A673 (cell line): ENCODE results near the gene RAB13. TPM values are rescaled to one million over a fixed set of nuclear protein-coding genes. Genes with fewer than 3 reads are reported as not detected.

Experiments used
- BruUV-seq: library from RNA; stranded (reverse); fragments of 400-500 nt; replicated peaks from 2 replicates; lab custom pipeline; 2021; lab: Mats Ljungman, UMichigan
- CTCF ChIA-PET: fragments of 300-600 bp; sonication (Branson Sonifier 250); formaldehyde crosslinking; loops from one replicate; lab custom pipeline; 2022; ENCODE audit warnings: antibody characterized with exemption; lab: Charles Lee
- POLR2A ChIA-PET: fragments of 300-600 bp; sonication (Branson Sonifier 250); formaldehyde crosslinking; loops from one replicate; lab custom pipeline; 2022; ENCODE audit warnings: antibody characterized with exemption; ENCODE audit not compliant: low non-redundant PET; lab: Charles Lee
- DNase-seq: peaks from one replicate; pipeline ENCODE4 v3.0.0-alpha.2; 2015; ENCODE audit warnings: low spot score
- H3K27ac ChIP-seq: fragments of 200-600 bp; sonication (generic); 2 replicates; pipeline ENCODE4 v1.5.1; 2016; ENCODE audit warnings: mixed run types, low read depth, mild to moderate bottlenecking, mixed read lengths, antibody characterized with exemption, low read length; ENCODE audit not compliant: poor library complexity, severe bottlenecking
- H3K27me3 ChIP-seq: fragments of 200-600 bp; sonication (generic); replicated peaks from 2 replicates; pipeline ENCODE4 v1.6.1; 2017; ENCODE audit warnings: mixed run types, low read depth, mild to moderate bottlenecking, mixed read lengths, antibody characterized with exemption, low read length; ENCODE audit not compliant: insufficient read depth, poor library complexity
- H3K36me3 ChIP-seq: fragments of 200-600 bp; sonication (generic); 2 replicates; pipeline ENCODE4 v1.6.1; 2016; ENCODE audit warnings: mixed run types, mild to moderate bottlenecking, mixed read lengths, antibody characterized with exemption, low read length; ENCODE audit not compliant: insufficient read depth, poor library complexity, severe bottlenecking
- H3K4me1 ChIP-seq: fragments of 200-600 bp; sonication (generic); 2 replicates; pipeline ENCODE4 v1.6.1; 2017; ENCODE audit warnings: mixed run types, mild to moderate bottlenecking, mixed read lengths, antibody characterized with exemption, low read length; ENCODE audit not compliant: insufficient read depth, poor library complexity, severe bottlenecking
- H3K4me3 ChIP-seq: fragments of 200-600 bp; sonication (generic); 2 replicates; pipeline ENCODE4 v1.5.1; 2016; ENCODE audit warnings: low read depth, mixed run types, mild to moderate bottlenecking, mixed read lengths, low read length; ENCODE audit not compliant: poor library complexity, severe bottlenecking
- H3K9me3 ChIP-seq: fragments of 200-600 bp; sonication (generic); 2 replicates; pipeline ENCODE4 v1.6.1; 2016; ENCODE audit warnings: mixed run types, low read depth, mild to moderate bottlenecking, mixed read lengths, antibody characterized with exemption, low read length; ENCODE audit not compliant: poor library complexity, severe bottlenecking
- EZH2 ChIP-seq: fragments of 200-600 bp; sonication (generic); IDR thresholded peaks from 2 replicates; pipeline ENCODE4 v1.6.1; 2017; ENCODE audit warnings: borderline replicate concordance, low read depth, mild to moderate bottlenecking, mixed read lengths, antibody characterized with exemption, low read length; ENCODE audit not compliant: poor library complexity, severe bottlenecking
- intact Hi-C: fragments of 100-400 bp; cut with micrococcal nuclease; formaldehyde crosslinking; loops from one replicate; pipeline ENCODE4 v1.10.0; 2022; ENCODE audit not compliant: unreplicated experiment
- total RNA-seq: library from RNA; stranded (reverse); gene quantifications from 2 replicates; pipeline ENCODE4 v1.2.3, GENCODE V29; 2021
- TF ChIP-seq, protein P1 (sequence below): fragments of 300-800, 200-600 bp; sonication (generic); conservative IDR thresholded peaks from 2 replicates; pipeline ENCODE4 v1.5.1; 2017; ENCODE audit warnings: low read depth, mild to moderate bottlenecking, antibody characterized with exemption, low read length, moderate library complexity, mixed read lengths

Gene RAB13
- total RNA-seq, 1 experiment from 2014 or later: 206 TPM

GRCh38 chr1:153991151-153991630 is 5.1 kb upstream of the RAB13 start:
- ChIA-PET POLR2A (interaction anchor here (0.5 to 1.0 kb wide), 3 partner anchors 8 to 1465 kb away, joined by 3 to 6 read pairs (median 4); no protein-coding TSS in a partner anchor), CTCF (no interaction called here)
- Histone ChIP-seq H3K4me1 (peaks cover 17% of the 10 kb centered on the region), H3K27me3 (no peaks in the 10 kb centered on the region), H3K27ac (peak overlapping the region; percentile 96), H3K9me3 (no peaks in the 10 kb centered on the region), H3K36me3 (peaks cover 42% of the 10 kb centered on the region), H3K4me3 (peak overlapping the region; percentile 81)
- intact Hi-C loops: no loop called here
- BruUV-seq: TSS peak; percentile 80
- DNase-seq: no peak
- TF ChIP-seq, protein P1, sequence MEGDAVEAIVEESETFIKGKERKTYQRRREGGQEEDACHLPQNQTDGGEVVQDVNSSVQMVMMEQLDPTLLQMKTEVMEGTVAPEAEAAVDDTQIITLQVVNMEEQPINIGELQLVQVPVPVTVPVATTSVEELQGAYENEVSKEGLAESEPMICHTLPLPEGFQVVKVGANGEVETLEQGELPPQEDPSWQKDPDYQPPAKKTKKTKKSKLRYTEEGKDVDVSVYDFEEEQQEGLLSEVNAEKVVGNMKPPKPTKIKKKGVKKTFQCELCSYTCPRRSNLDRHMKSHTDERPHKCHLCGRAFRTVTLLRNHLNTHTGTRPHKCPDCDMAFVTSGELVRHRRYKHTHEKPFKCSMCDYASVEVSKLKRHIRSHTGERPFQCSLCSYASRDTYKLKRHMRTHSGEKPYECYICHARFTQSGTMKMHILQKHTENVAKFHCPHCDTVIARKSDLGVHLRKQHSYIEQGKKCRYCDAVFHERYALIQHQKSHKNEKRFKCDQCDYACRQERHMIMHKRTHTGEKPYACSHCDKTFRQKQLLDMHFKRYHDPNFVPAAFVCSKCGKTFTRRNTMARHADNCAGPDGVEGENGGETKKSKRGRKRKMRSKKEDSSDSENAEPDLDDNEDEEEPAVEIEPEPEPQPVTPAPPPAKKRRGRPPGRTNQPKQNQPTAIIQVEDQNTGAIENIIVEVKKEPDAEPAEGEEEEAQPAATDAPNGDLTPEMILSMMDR: no peak
- no peak for TF ChIP-seq EZH2

GRCh38 chr1:153990468-153991150 is 4.5 kb upstream of the RAB13 start, which contains the start of gene RPS27:
RPS27 (plus strand) TSS chr1:153990762; CDS start chr1:153990797, 35 bp downstream.
- DNase-seq: peak; percentile 98
- intact Hi-C loops: no loop called here
- BruUV-seq: no TSS peak

DNA sequence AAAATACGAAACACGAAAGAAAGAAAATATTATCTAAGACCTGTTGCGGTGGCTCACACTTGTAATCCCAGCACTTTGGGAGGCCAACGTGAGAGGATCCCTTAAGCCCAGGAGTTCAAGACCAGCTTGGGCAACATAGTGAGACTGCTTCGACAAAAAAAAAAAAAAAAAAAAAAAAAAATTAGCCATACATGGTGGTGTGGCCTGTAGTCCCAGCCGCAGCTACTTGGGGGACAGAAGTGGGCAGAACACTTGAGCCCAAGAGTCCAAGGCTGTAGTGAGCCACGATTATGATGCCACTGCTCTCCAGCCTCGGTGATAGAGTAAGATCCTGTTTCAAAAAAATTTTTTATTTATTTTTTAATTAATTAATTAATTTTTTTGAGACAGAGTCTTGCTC is 1.5 kb upstream of the RAB13 start:
- H3K4me3 ChIP-seq: no peak overlapping the region
- intact Hi-C loops: loop anchor here (2.0 to 10.0 kb wide), 6 partner anchors 67 to 473 kb away; partner anchors contain the start of genes ILF2 and NPR1
- H3K4me1 ChIP-seq: peaks cover 24% of the 10 kb centered on the region
- H3K36me3 ChIP-seq: peaks cover 27% of the 10 kb centered on the region
- POLR2A ChIA-PET: interaction anchor here (0.6 kb wide), 1 partner anchor 310 kb away, joined by 5 read pairs; no protein-coding TSS in a partner anchor
- DNase-seq: no peak
- no peaks in the 10 kb centered on the region for H3K27me3 ChIP-seq
- no peaks in the 10 kb centered on the region for H3K9me3 ChIP-seq
- TF ChIP-seq, protein P1: no peak
- TF ChIP-seq EZH2: no peak
- no peak overlapping the region for H3K27ac ChIP-seq
- CTCF ChIA-PET: interaction anchor here (0.7 to 1.6 kb wide), 3 partner anchors 190 to 311 kb away, joined by 3 to 8 read pairs (median 4); no protein-coding TSS in a partner anchor
- BruUV-seq: no TSS peak

More at GRCh38 chr1:153990468-153991150, 4.5 kb upstream of the RAB13 start, which contains the start of gene RPS27:
- Histone ChIP-seq H3K27me3 (no peaks in the 10 kb centered on the region), H3K9me3 (no peaks in the 10 kb centered on the region), H3K36me3 (peaks cover 42% of the 10 kb centered on the region), H3K4me1 (peaks cover 17% of the 10 kb centered on the region), H3K27ac (peak within 1 kb of the TSS; percentile 96), H3K4me3 (peak within 1 kb of the TSS; percentile 81)
- ChIA-PET POLR2A (interaction anchor here (0.6 to 1.0 kb wide), 10 partner anchors 9 to 1464 kb away, joined by 3 to 11 read pairs (median 4); partner anchors contain the start of genes DENND4B, JTB, SLC39A1 and UBAP2L), CTCF (interaction anchor here (0.6 kb wide), 1 partner anchor 266 kb away, joined by 5 read pairs; no protein-coding TSS in a partner anchor)
- TF ChIP-seq, protein P1: no peak
- no peak for TF ChIP-seq EZH2
